Measurements from ENCODE around the gene ATR. TPM values are rescaled to one million over a fixed set of nuclear protein-coding genes. Genes with fewer than 3 reads are reported as not detected.
"Not testable (repeated sequence)": the region's sequence is repeated elsewhere in the genome, so short reads cannot be mapped to it uniquely, and the experiment has no call there.

Gene ATR
- polyA plus RNA-seq, 3 donors = 6.3 to 16.4 (median 6.6) TPM

DNA sequence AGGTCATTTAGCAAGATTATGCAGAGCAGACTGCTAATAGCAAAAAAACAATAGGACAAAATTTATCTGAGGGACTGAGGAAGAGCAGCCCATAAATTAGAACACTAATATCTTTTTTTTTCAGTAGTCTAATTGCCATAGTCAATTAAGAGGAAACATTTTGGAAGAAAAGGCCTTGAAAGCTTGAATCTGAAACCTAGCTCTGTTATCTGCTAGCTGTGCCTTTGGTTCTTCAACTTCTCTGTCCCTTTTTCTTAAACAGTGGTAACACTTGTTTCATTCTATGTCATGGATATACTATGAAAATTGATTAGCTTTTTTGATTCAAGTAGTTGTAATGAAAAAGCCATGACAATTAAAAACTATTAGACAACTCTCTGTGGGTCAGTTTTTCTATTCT, 1.7 kb downstream of the ATR start:
- peak overlapping the region in 1 of 7 donors; percentile 33 for H3K27ac Mint-ChIP-seq
- no peak overlapping the region for H3K9ac ChIP-seq (ENCODE audit: insufficient read depth, low read length, poor library complexity, severe bottlenecking)
- H3K27ac ChIP-seq (ENCODE audit: low read depth in 1 of 2, low read length in 2 of 2) = no peak overlapping the region
- no peak overlapping the region for H3K4me3 Mint-ChIP-seq
- H3K4me1 Mint-ChIP-seq = peaks cover 47% of the 10 kb centered on the region
- no peaks in the 10 kb centered on the region for H3K27me3 ChIP-seq (ENCODE audit: control insufficient read depth in 2 of 2, insufficient read depth in 2 of 2, low read length in 2 of 2)
- no peak overlapping the region for H3K4me2 ChIP-seq (replicated peaks; ENCODE audit: extremely low read depth, low read length, poor library complexity, severe bottlenecking)
- no peak for DNase-seq
- H3K9me3 ChIP-seq (replicated peaks in 1 of 2; ENCODE audit: control insufficient read depth in 1 of 2, insufficient read depth in 1 of 2, low read length in 2 of 2) = no peaks in the 10 kb centered on the region
- H3K36me3 ChIP-seq (replicated peaks in 1 of 2; ENCODE audit: control insufficient read depth in 1 of 2, insufficient read depth in 2 of 2, low read length in 2 of 2) = no peaks in the 10 kb centered on the region
- H3K4me1 ChIP-seq (ENCODE audit: control insufficient read depth in 1 of 2, insufficient read depth in 2 of 2, low read length in 2 of 2) = peaks cover 34 to 52% of the 10 kb centered on the region in 2 donors
- intact Hi-C loops (cut with micrococcal nuclease) = loop anchor here (10.0 kb wide), 1 partner anchor 132 kb away; the partner anchor contains the start of gene XRN1 (in 2 of the 2)
- no peak overlapping the region for H2AFZ ChIP-seq (ENCODE audit: insufficient read depth, low read depth, low read length, poor library complexity, severe bottlenecking)
- peaks cover 1 to 4% (median 3%) of the 10 kb centered on the region in 3 donors for H3K27me3 Mint-ChIP-seq (ENCODE audit: low read depth in 3 of 3)
- peaks cover 0 to 3% (median 0%) of the 10 kb centered on the region in 7 donors for H3K9me3 Mint-ChIP-seq
- H4K20me1 ChIP-seq (ENCODE audit: insufficient read depth, low read length) = peaks cover 4% of the 10 kb centered on the region
- H3K36me3 Mint-ChIP-seq = peaks cover 2 to 10% of the 10 kb centered on the region in 2 donors
- H3K79me2 ChIP-seq (ENCODE audit: insufficient read depth, low read length) = peaks cover 66% of the 10 kb centered on the region
- H3K4me3 ChIP-seq (replicated peaks in 1 of 3; ENCODE audit: low read depth in 2 of 3, low read length in 3 of 3) = no peak overlapping the region
- TF ChIP-seq, protein P1, sequence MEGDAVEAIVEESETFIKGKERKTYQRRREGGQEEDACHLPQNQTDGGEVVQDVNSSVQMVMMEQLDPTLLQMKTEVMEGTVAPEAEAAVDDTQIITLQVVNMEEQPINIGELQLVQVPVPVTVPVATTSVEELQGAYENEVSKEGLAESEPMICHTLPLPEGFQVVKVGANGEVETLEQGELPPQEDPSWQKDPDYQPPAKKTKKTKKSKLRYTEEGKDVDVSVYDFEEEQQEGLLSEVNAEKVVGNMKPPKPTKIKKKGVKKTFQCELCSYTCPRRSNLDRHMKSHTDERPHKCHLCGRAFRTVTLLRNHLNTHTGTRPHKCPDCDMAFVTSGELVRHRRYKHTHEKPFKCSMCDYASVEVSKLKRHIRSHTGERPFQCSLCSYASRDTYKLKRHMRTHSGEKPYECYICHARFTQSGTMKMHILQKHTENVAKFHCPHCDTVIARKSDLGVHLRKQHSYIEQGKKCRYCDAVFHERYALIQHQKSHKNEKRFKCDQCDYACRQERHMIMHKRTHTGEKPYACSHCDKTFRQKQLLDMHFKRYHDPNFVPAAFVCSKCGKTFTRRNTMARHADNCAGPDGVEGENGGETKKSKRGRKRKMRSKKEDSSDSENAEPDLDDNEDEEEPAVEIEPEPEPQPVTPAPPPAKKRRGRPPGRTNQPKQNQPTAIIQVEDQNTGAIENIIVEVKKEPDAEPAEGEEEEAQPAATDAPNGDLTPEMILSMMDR (IDR thresholded peaks at IDR 0.05) = no peak

- Histone ChIP-seq H3K36me3 (replicated peaks in 1 of 2; ENCODE audit: control insufficient read depth in 1 of 2, insufficient read depth in 2 of 2, low read length in 2 of 2) (peaks cover 3 to 4% of the 10 kb centered on the region in 2 donors), H3K4me2 (replicated peaks; ENCODE audit: extremely low read depth, low read length, poor library complexity, severe bottlenecking) (peak overlapping the region; percentile 44), H3K79me2 (ENCODE audit: insufficient read depth, low read length) (peaks cover 77% of the 10 kb centered on the region), H3K9ac (ENCODE audit: insufficient read depth, low read length, poor library complexity, severe bottlenecking) (no peak overlapping the region), H3K4me1 (ENCODE audit: control insufficient read depth in 1 of 2, insufficient read depth in 2 of 2, low read length in 2 of 2) (peaks cover 34 to 52% of the 10 kb centered on the region in 2 donors), H3K27me3 (ENCODE audit: control insufficient read depth in 2 of 2, insufficient read depth in 2 of 2, low read length in 2 of 2) (no peaks in the 10 kb centered on the region), H3K4me3 (replicated peaks in 1 of 3; ENCODE audit: low read depth in 2 of 3, low read length in 3 of 3) (no peak overlapping the region), H2AFZ (ENCODE audit: insufficient read depth, low read depth, low read length, poor library complexity, severe bottlenecking) (peak overlapping the region; percentile 66), H3K27ac (ENCODE audit: low read depth in 1 of 2, low read length in 2 of 2) (peak overlapping the region; percentile 13 to 86), H3K9me3 (replicated peaks in 1 of 2; ENCODE audit: control insufficient read depth in 1 of 2, insufficient read depth in 1 of 2, low read length in 2 of 2) (no peaks in the 10 kb centered on the region), H4K20me1 (ENCODE audit: insufficient read depth, low read length) (peaks cover 4% of the 10 kb centered on the region)
- H3K36me3 Mint-ChIP-seq = peaks cover 15 to 19% of the 10 kb centered on the region in 2 donors
- WGBS (ENCODE audit: insufficient coverage) = no CpG with 5 or more reads among the region's 1 CpG
- H3K27ac Mint-ChIP-seq = peak overlapping the region; percentile 82 to 95 (median 91)
- TF ChIP-seq, protein P1 (IDR thresholded peaks at IDR 0.05) = no peak
- peaks cover 46% of the 10 kb centered on the region for H3K4me1 Mint-ChIP-seq
- intact Hi-C loops (cut with micrococcal nuclease) = loop anchor here (10.0 kb wide), 1 partner anchor 130 kb away; the partner anchor contains the start of gene XRN1 (in 2 of the 2)
- DNase-seq = peak in 2 of 3 donors; percentile 6 to 20
- H3K4me3 Mint-ChIP-seq = peak overlapping the region; percentile 48 to 79
- H3K9me3 Mint-ChIP-seq = peaks cover 0 to 2% (median 0%) of the 10 kb centered on the region in 7 donors
- no peaks in the 10 kb centered on the region for H3K27me3 Mint-ChIP-seq (ENCODE audit: low read depth in 3 of 3)
Measured at GRCh38 chr3:142574665-142575064, 3.9 kb downstream of the ATR start.

DNA sequence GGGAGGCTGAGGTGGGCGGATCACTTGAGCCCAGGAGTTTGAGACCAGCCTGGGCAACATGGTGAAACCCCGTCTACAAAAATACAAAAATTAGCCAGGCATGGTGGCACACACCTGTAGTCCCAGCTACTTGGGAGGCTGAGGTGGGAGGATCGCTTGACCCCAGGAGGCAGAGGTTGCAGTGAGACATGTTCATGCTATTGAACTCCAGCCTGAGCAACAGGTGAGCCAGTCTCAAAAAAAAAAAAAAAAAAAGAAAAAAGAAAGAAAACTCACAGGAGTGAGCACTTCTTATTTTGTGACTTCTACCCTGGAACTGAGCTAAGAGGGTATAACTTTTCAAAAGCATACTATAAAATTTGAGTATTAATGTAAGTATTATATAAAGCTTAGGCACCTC, 4.3 kb downstream of the ATR start:
- not testable (repeated sequence) for DNase-seq; H3K4me2 ChIP-seq (replicated peaks; ENCODE audit: extremely low read depth, low read length, poor library complexity, severe bottlenecking); H3K9me3 Mint-ChIP-seq; H4K20me1 ChIP-seq (ENCODE audit: insufficient read depth, low read length); H3K9ac ChIP-seq (ENCODE audit: insufficient read depth, low read length, poor library complexity, severe bottlenecking); H3K4me3 Mint-ChIP-seq; H3K4me3 ChIP-seq (replicated peaks in 1 of 3; ENCODE audit: low read depth in 2 of 3, low read length in 3 of 3); H3K27me3 ChIP-seq (ENCODE audit: control insufficient read depth in 2 of 2, insufficient read depth in 2 of 2, low read length in 2 of 2); H3K9me3 ChIP-seq (replicated peaks in 1 of 2; ENCODE audit: control insufficient read depth in 1 of 2, insufficient read depth in 1 of 2, low read length in 2 of 2); H3K27me3 Mint-ChIP-seq (ENCODE audit: low read depth in 3 of 3); H3K36me3 ChIP-seq (replicated peaks in 1 of 2; ENCODE audit: control insufficient read depth in 1 of 2, insufficient read depth in 2 of 2, low read length in 2 of 2); H2AFZ ChIP-seq (ENCODE audit: insufficient read depth, low read depth, low read length, poor library complexity, severe bottlenecking)
- Mint-ChIP-seq H3K27ac (peak overlapping the region in 5 of 7 donors; percentile 82 to 94 (median 89)), H3K36me3 (peaks cover 19% of the 10 kb centered on the region in 2 donors), H3K4me1 (peaks cover 44% of the 10 kb centered on the region)
- Histone ChIP-seq H3K27ac (ENCODE audit: low read depth in 1 of 2, low read length in 2 of 2) (peak overlapping the region in 1 of 2 donors; percentile 86), H3K4me1 (ENCODE audit: control insufficient read depth in 1 of 2, insufficient read depth in 2 of 2, low read length in 2 of 2) (peaks cover 30 to 47% of the 10 kb centered on the region in 2 donors), H3K79me2 (ENCODE audit: insufficient read depth, low read length) (peaks cover 80% of the 10 kb centered on the region)
- intact Hi-C loops (cut with micrococcal nuclease) = loop anchor here (10.0 kb wide), 1 partner anchor 129 kb away; the partner anchor contains the start of gene XRN1 (in 2 of the 2)
- WGBS (ENCODE audit: insufficient coverage) = no CpG with 5 or more reads among the region's 3 CpGs

All from CD14-positive monocyte (primary cell).